Amniotic epithelial cell (primary cell): Measurements from ENCODE around the gene PSMB8.
A peak's percentile ranks its signal among the peaks of the same experiment; 100 is the strongest.
"Not testable (repeated sequence)": the region's sequence is repeated elsewhere in the genome, so short reads cannot be mapped to it uniquely, and the experiment has no call there.

Experiments used
- DNase-seq: peaks from one replicate; pipeline ENCODE4 v3.0.0-alpha.2; 2010; ENCODE audit warnings: low read depth

Gene PSMB8

DNA sequence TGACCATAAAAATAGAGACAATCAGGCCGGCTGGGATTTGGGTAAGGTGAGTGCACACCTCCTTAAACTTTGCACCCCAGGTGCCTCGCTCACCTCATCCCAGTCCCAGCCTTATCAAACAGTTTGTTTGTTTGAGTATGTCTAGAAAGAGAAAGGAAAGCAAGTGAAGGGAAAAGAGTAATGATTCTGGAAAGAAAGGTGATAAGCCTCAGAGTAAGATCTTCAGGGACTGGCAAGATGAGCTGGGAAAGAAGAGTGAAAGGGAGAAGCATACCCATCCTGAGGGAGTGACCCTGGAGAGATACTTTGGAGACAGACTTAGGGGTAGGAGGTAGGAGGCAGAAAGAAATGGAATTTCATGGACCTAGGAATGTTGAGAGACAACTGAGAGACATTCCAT, 7.0 kb downstream of the PSMB8 start:
- no peak for DNase-seq

GRCh38 chr6:32835167-32835893, 8.5 kb downstream of the PSMB8 start:
- DNase-seq, result no peak

GRCh38 chr6:32833664-32834063, 10.2 kb downstream of the PSMB8 start:
- DNase-seq, result no peak

DNA sequence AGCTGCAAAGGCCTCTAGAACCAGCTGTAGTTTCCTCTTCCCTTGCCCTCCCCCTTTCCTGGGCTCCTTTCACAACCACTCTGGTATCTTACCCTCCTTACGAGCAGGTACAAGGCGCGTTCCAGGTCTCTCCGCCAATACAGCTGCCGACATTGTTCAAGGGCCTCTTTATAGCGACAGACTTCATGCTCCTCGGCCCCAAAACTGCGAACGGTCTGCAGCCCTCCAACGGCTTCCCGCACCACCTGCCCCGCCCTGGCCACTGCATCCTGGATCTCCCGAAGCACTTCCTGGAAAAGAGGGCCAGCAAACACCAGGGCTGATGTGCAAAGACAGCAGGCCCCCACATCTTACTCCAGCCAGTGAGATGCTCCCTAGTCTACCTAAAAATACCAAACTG, 11.3 kb downstream of the PSMB8 start:
- DNase-seq, result no peak

GRCh38 chr6:32830936-32831335, 12.9 kb downstream of the PSMB8 start:
- DNase-seq, result no peak

DNA sequence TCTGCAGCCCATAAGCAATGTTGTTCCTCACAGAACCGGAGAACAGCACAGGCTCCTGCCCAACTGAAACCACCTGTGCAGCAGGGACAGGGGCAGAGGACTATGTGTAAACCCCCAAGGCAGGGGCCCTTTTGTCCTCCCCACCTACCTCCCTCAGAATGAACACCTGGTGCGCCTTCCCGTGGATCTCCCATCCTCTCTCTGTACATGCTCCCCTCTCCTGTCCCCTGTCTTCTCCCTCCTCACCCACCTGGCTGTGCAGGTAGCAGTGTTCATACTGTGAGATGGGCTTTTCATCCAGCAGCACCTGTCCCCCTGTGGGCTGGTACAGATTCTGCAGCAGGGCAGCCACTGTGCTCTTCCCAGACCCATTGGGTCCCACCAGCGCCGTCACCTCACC, 13.8 kb downstream of the PSMB8 start:
- DNase-seq, result no peak

DNA sequence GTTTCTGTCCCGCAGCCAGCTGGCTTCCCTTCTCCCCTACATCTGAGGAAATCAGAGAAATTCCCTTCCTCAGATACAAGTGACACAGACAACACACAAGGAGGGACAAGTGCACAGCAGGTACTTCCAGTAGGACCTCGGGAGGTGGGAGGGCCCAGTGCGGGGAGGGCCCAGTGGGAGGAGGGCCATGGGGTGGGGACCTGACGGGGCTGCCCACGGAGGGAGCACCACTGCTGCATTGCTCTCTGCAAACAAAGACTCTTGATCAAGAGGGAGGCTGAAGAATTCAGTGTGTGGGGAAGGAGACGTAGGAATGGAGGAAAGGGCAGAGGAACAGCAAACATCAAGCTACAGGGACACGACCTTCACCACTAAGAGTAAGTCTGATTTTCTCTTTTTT, 14.4 kb downstream of the PSMB8 start:
- DNase-seq, result no peak

GRCh38 chr6:32827025-32827424, 16.8 kb downstream of the PSMB8 start:
- DNase-seq, result no peak

GRCh38 chr6:32825966-32826365, 17.9 kb downstream of the PSMB8 start:
- DNase-seq, result peak; percentile 71

GRCh38 chr6:32819729-32820128, 24.1 kb downstream of the PSMB8 start:
- peak; percentile 82 for DNase-seq

GRCh38 chr6:32818867-32819266, 25.0 kb downstream of the PSMB8 start:
- no peak for DNase-seq

DNA sequence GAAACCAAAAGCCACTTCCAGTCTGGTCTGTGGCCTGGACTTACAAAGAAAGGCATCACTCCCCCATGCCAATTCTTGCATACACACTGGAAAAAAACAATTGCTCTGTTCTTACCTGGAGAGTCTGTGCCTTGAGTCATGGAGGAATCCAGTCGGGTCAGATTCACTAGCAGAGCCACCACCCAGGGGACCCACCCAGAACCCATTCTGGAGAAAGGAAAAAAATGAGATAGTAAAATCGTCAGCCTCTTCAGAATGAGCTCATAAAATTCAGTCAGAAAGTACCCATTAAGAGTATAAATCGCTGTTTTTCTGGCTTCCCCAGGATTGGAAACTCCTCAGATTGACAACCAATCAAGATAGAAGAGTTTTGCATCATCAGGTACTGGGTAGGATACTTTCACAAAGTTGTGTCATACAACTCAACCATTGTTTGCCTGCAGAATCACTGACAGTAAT, 27.1 kb downstream of the PSMB8 start, which contains the start of gene HLA-DOB:
Gene HLA-DOB (minus strand): TSS at position 257 of the 459 bp plus-strand sequence. CDS start 51 bp downstream, at position 206.
- peak; percentile 56 for DNase-seq

DNA sequence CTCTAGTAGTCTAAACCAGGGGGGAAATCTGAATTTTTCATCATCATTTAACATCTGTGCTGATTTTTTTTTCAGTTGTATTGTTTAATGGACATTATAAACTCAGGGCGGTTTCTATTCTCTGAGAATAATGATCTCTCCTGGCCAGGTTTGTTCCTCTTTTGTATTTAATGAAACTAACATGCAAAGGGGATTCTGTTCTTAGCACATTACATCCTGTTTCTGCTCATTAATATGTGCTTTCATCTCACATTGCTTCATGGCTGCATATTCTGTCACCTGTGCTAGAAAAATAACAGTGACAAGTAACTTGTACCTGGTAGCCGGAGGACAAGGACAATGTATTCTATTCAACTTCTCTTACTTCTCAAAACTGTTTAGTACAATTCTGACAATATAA, 27.9 kb downstream of the PSMB8 start:
- DNase-seq, result no peak

DNA sequence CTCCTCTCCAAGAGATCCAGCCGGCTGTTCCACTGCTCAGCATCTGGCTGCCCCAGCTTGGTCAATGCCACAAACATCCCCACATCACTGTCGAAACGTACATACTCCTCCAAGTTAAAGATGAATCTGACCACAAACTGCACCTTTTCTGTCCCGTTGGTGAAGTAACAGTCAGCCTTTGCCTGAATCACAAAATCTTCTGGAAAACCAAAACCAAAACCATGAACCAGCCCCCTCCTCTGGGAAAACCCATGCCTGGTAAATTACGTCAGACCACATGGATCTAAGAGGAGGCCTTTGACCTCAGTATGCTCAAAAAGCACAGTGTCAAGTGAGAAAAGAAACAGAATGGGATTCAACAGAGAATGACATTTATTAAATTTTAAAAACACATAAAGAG, 28.7 kb downstream of the PSMB8 start:
- DNase-seq, result peak; percentile 30

- DNase-seq, result no peak
Measured at GRCh38 chr6:32814145-32814544, 29.7 kb downstream of the PSMB8 start.

DNA sequence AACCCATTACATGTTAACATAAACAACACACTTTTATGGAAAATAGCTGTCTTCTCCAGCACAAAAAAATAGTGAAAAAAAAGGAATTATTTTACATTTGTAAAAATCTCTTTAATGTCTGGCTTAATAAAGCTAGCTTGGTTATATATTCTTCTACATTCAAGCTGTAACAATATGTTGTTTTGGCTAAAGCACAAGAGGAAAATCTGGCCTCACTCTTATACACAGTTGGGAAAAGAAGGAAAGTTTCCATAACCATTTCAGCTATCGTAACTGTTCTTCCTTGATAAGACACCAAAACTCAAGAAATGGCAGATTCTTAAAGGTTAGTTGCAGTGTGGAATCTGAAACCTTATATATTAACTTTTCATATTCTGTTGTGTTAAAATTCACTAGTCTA, 34.7 kb downstream of the PSMB8 start:
- DNase-seq, result no peak

DNA sequence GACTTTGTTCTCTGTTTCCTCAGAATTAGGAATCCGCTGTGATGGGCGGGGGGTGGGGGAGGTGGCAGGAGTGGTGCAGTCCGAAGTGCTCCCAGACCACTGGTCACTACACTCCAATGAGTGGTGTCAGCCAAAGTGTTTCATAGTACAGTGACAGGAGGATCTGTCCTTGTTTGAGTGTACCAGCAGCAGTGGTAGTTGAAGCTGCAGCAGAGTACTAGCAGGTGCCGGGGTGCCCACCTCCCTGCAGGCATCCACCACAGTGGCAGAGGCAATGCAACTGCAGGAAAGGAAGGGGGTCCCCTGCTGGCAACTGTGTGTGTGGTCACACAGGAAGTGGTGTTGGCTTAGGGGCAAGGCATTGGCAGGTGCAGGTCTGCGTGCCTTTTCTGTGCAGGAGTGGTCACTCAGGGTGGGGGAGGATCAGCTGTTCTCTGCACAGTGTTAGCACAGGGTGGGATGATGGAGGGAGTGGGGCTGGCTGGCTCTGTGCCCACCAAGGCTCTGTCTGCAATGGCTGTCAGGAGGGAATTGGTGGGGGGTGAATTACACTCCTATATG, 36.7 kb downstream of the PSMB8 start:
- no peak for DNase-seq

DNA sequence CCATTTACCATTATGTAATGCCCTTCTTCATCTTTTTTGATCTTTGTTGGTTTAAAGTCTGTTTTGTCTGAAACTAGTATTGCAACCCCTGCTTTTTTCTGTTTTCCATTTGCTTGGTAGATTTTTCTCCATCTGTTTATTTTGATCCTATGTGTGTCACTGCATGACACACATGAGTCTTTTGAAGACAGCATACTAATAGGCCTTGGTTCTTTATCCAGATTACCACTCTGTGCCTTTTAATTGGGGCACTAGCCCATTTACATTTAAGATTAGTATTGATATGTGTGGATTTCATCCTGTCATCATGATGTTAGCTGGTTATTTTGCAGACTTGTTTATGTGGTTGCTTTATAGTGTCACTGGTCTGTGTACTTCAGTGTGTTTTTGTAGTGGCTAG, 38.4 kb downstream of the PSMB8 start:
- not testable (repeated sequence) for DNase-seq

GRCh38 chr6:32803416-32803815, 40.4 kb downstream of the PSMB8 start:
- no peak for DNase-seq

GRCh38 chr6:32799740-32800139, 44.1 kb downstream of the PSMB8 start:
- no peak for DNase-seq

DNA sequence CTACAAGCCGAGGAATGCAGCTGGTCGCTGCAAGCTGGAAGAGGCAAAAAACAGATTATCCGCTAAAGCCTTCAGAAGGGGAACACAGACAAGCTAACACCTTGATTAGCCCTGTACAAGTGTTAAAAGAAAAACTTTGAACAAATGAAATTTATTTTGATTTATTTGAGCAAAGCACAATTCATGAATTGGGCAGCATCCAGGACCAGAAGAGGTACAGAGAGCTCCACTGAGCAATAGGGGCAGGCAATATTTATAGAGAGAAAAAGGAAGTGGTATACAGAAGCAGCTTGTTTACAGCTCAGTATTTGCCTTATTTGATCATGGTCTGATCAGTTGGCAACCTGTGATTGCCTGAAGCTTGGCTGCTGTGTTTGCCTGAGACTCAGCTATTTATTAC, 44.7 kb downstream of the PSMB8 start:
- DNase-seq, result no peak

DNA sequence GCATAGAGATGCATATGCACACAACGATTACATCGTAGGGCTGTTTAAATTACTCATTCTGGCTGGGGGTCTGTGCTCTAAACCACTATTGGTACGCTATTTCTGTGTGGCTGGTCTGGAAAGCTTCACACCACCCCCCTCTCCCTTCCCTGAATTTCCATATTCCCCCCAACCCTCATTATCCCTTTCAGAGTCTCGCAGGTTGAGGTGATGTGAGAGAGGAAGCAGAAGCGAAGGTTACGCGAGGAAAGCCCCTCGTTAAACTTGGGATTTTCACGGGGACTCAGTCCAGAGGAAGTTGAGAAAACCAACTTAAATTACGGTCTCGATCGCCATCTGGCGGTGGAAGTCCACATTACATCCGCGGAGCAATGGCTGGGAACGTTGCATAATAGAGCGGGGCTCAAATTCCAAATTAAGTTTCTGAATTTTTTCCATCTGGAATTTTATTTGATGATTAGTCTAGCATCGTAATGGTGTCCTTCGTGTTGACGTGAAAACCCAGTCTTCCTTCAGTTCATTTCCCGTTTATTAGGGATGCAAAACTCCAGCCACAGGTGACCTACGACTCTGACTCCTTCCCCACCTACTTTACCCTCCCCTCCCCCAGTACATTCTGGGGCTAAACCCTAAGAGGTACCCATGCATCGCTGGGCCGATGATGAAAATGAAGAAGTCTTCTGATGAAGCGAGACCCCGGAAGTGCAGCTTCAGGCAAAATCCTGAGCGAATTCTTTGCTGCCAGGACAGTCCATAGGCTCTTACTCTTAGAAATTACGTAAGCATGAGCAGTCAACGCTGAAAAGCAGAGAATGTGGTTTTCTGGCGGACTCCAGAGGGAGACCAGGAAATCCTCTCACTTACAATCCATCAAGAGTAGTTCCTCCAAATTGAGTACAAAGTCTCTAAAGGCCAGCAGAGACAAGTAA, 46.7 kb downstream of the PSMB8 start:
- peak; percentile 68 for DNase-seq

DNA sequence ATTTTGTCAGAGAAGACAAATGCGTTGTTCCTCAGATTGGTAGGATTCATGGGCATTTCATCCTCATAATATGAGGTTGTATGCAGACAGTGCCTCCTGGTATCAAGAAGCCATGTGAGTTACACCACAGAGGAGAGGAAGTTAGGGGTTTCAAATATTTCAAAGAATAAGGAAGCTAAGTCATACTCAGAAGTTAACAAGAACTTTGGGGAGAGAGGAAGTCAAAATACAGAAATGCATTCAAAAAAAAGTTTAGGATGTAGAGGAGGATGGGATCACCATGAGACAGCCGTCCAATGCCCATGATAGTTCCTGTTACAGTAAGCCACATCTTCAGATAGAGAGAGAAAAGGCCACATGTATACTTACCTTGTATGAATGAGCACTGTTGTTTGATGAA, 49.3 kb downstream of the PSMB8 start:
- DNase-seq, result no peak
